ENCODE measurements around the gene NAT8L.

NAT8L gene

DNA sequence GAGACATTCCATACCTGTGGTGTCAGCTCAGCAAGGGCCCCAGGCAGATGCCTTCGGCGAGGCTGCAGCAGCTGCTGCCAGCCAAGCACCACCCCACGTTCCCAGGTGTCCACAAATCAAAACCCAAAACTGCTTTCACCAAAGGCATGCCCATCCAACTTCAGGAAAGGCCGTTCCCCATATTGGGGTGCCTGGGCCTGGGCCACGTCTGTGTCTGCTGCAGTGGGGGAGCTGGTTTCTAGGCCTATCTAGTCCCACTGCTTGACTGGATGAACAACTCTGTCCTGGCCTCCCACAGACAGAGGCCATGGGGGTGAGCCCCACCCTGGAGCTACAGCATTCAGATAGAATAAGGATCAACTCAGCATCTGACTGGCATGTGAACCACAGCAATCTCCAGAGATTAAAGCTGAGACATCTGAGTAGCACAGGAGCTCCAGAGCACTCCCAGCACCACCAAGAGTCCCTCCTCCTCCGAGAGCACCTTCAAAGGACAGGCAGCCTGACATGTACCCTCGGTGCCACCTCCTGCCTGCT, 37.0 kb downstream of the NAT8L start:
- DNase-seq: no peak

DNA sequence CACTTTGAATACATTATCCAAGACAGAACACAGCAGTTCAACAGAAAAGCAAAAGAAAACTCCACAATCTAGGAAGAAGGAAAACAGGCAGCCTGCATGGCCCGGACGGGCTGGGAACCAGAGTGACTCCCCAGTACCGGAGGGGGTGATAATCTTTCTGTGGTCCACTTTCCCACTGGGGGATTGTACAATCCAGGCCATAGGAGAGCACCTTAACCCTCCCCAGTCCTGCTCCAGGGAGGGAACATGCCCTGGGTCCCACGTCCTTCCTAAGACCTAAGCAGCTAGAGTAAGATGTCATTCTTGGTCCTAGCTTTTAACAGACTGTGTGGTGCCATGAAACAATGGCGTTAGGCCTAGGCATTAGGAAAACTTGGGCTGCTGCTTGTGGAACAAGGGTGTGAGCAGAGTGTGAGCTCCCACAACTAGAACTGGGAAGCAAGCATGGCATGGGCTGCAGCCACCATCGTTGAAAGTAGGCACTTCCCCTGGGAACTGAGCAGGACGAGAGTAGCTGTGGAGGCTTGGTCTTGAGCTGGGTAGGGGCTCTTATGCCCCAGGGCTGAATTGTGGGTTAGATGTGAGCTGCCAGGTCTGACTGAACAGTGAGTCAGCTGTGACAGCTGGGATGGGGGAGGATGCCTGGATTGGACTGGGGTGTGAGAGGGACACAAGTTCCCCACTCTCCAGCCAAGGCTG, 42.4 kb downstream of the NAT8L start:
- DNase-seq: no peak

DNA sequence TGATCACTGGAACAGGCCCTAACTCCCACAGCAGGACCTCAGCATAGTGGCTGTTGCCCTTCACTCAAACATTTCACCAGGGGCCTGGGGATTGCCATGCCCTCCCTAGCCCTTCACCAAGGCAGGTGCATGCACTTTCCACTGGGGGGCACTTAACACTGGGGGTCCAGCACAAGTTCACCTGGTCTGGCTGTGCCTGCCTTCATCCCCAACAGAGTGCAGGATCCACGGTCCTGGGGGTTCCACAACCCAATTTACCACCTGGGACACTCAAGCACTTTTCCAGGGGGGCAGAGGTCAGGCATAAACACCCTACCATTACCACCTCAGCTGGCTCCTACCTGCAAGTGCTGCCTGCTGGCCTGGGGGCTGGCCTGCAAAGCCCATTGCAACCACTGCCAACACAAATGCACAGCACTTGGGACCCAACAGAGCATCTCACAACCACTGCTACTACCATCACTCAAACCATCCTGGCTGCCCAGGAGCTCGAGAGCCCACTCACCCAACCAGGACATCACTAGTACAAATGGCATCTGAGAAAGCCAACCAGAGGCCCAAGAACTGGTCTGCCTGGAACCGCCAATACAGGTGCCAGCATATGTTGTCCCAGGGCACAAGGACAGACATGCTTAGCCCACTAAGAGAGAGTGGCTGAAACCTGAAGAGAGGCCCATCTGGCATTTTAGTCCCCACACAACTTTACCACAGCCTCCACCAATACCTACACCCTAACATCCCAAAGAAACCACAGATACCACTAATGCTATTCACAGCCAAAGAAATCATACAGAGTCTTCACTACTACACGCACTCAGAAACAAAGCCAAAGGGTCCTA, 43.1 kb downstream of the NAT8L start:
- no peak for DNase-seq

DNA sequence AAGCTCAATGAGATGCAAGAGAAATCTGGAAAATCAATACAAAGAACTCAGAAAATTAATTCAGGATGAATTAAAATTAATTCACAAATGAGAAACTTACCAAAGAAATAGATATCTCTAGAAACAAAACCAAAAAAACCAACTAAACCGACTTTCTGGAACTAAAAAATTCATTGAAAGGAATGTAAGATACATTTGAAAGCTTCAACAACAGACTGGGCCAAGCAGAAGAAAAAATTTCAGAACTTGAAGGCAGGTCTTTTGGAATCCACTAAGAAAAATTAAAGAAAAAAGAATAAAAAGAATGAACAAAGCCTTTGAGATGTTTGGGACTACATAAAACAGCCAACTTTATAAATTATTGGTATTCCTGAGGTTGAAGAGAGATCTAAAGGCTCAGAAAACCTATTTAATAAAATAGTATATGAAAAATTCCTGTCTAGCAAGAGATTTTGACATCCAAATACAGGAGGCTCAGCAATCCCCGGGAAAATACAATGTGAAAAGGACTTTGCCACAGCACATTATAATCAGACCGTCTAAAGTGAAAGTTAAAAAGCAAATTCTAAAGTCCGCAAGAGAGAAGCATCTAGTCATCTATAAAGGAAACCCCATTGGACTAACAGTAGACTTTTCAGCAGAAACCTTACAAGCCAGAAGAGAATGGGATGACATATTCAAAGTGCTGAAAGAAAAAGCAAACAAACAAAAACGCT, 44.2 kb downstream of the NAT8L start:
- no peak for DNase-seq

DNA sequence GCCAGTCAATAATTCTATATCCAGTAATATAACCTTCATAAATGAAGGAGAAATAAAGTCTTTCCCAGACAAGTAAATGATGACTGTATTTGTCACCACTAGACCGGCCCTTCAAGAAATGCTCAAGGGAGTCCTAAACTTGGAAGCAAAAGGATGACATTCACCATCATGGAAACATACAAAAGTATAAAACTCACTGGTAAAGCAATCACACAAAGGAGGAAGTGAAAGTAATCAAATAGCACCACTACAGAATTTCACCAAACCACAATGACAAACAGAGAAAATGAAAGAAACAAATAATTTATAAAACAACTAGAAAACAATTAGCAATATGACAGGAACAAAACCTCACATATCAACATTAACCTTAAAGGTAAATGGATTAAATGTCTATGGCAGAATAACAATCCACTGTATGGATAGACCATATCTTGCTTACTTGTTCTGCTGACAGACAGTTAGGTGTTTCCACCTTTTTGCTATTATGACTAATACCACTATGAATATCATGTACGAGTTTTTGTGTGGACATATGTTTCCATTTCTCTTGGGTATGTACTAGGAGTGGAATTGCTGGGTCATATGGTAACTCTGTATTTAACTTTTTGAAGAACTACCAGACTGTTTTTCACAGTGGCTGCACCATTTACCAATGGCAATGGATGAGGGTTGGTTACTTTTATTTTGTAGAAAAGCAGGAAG, 44.9 kb downstream of the NAT8L start:
- no peak for DNase-seq

DNA sequence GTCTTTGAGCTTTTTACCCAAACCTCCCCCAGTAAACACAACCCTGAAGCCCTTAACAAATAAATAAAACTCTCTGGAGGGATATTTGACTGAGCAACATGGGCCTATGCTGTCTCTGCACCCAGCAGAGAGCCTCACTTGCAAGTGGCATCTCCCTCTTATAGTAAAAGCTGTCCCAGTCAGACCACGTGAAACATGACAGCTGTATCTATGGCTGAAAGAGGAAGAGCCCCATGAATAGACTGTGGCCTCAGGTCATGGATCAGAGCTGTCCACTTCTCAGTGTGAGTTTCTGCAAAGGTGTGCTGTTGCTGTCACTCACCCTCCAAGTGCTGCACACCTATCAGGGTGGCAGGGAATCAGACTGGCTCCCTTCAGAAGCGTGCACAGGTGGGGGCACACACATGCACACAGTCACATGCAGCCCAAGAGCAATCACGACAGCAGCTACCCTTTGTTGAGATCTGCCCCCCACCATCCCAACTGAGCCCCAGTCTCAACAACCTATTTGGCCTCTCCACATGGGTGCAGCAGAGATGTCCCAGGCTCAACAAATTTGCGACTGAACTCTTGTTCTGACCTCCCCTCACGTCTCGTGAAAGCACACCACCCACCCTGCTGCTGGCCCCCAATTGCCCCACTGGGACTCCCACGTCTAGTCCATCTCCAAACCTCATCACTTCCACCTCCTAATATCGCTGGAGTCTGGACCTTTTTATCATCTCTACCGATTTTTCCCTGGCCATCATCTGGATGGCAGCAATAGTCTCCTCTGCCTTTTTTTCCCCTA, 45.6 kb downstream of the NAT8L start:
- DNase-seq: no peak

DNA sequence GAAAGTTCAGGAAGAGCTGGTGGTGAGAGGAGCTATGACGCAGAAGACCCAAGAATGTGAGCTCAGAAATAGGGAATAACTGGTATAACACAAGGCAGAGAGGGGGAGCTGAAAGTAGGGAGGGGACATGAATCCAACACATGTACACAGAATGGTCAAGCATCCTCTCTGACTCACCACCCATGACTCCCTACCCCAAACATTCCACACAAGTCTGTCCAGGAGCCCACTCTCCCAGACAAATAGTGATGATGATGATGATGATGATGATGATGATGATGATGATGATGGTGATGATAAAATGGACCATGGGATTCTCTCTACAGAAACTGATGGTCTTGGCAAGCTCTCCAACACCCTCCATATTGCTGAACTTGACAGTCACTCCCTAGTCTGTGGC, 46.4 kb downstream of the NAT8L start:
- DNase-seq: no peak

DNA sequence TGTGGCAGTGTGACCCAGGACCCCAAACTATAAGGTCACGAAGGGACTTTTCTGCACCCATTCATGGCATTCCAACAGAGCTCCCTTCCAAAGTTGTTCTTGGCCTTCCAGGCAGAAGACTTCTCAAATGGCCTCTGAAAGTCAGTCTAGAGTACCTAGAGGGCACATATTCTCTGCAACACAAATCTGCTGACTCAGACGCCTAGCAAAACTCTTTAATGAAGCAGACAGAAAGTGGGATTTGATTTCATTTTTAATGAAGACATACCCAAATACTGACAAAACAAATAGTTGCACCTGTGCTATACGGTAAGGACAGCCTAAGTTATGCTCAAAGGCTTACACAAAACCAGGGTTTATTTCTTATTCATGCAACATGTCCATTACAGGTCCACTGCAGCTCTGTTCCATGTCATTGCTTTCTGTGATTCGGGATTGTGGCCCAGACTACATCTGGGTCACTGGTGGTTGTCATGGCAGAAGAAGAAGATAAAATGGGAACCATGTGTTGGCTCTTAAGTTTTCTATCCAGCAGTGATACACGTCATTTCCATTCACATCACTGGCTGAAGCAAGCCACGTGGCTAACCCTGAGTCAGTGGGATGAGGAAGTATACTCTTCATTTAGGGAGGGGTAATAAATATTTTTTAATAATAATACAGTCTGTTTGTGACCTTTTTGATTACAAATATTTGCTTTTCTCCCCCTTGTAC, 57.7 kb downstream of the NAT8L start:
- no peak for DNase-seq

Data from activated effector memory CD4-positive, alpha-beta T cell treated with Interleukin-2 at 50 U/mL for 16 hours (primary cell).